Keratinocyte (primary cell): Measurements from ENCODE around the gene ADCYAP1R1. TPM values are rescaled to one million over a fixed set of nuclear protein-coding genes. Genes with fewer than 3 reads are reported as not detected.

Experiments
- DNase-seq: peaks from one replicate; pipeline ENCODE4 v3.0.0-alpha.2; 2011; ENCODE audit warnings: low read depth, missing footprints, low spot score
- FAIRE-seq: peaks from 2 replicates; lab custom pipeline; 2011; peaks lifted over from hg19 to GRCh38; lab: Jason Lieb, UNC
- H2AFZ ChIP-seq: 2 replicates; pipeline ENCODE4 v1.6.0; 2012; ENCODE audit warnings: low read length, control low read depth, inconsistent platforms; ENCODE audit not compliant: control insufficient read depth
- H3K27ac ChIP-seq: 2 replicates; pipeline ENCODE4 v1.5.1; 2011; ENCODE audit warnings: low read length; ENCODE audit not compliant: control insufficient read depth, insufficient read depth
- H3K27me3 ChIP-seq: 3 replicates; pipeline ENCODE4 v1.6.0; 2011; ENCODE audit warnings: low read length; ENCODE audit not compliant: control insufficient read depth, insufficient read depth; ENCODE audit errors: extremely low read depth
- H3K36me3 ChIP-seq, 2 experiments: 2 replicates in 1 of 2; 3 replicates in 1 of 2; pipeline ENCODE4 v1.5.1; 2011; ENCODE audit warnings: low read length in 2 of 2, mild to moderate bottlenecking in 1 of 2; ENCODE audit not compliant: control insufficient read depth in 2 of 2, insufficient read depth in 2 of 2; ENCODE audit errors: extremely low read depth in 1 of 2
- H3K4me1 ChIP-seq: 3 replicates; pipeline ENCODE4 v1.5.1; 2011; ENCODE audit warnings: low read length; ENCODE audit not compliant: control insufficient read depth, insufficient read depth; ENCODE audit errors: extremely low read depth
- H3K4me2 ChIP-seq: 3 replicates; pipeline ENCODE4 v1.6.0; 2011; ENCODE audit warnings: low read depth, low read length; ENCODE audit not compliant: control insufficient read depth, insufficient read depth; ENCODE audit errors: extremely low read depth
- H3K4me3 ChIP-seq, 3 experiments: fragments of 200-600 bp in 1 of 3; sonication (generic) in 1 of 3; 2 replicates in 2 of 3; 3 replicates in 1 of 3; pipeline ENCODE4 v1.5.1; 2011 to 2016; ENCODE audit warnings: low read length in 3 of 3, mild to moderate bottlenecking in 3 of 3, control low read depth in 2 of 3, inconsistent platforms in 1 of 3, low read depth in 1 of 3, mixed read lengths in 1 of 3, mixed run types in 1 of 3, moderate library complexity in 1 of 3; ENCODE audit not compliant: control insufficient read depth in 2 of 3, insufficient read depth in 2 of 3; ENCODE audit errors: extremely low read depth in 1 of 3
- H3K79me2 ChIP-seq: 2 replicates; pipeline ENCODE4 v1.6.0; 2012; ENCODE audit warnings: low read length; ENCODE audit not compliant: control insufficient read depth, insufficient read depth
- H3K9ac ChIP-seq: 3 replicates; pipeline ENCODE4 v1.6.0; 2011; ENCODE audit warnings: low read length; ENCODE audit not compliant: control insufficient read depth, insufficient read depth; ENCODE audit errors: extremely low read depth
- H3K9me1 ChIP-seq: 3 replicates; pipeline ENCODE4 v1.6.0; 2011; ENCODE audit warnings: low read length; ENCODE audit not compliant: control insufficient read depth, insufficient read depth; ENCODE audit errors: extremely low read depth
- H3K9me3 ChIP-seq: 2 replicates; pipeline ENCODE4 v1.5.1; 2012; ENCODE audit warnings: low read depth, low read length; ENCODE audit not compliant: control insufficient read depth
- H4K20me1 ChIP-seq: 3 replicates; pipeline ENCODE4 v1.6.0; 2011; ENCODE audit warnings: low read length; ENCODE audit not compliant: control insufficient read depth, insufficient read depth; ENCODE audit errors: extremely low read depth
- CTCF ChIP-seq, 3 experiments: IDR thresholded peaks in 1 of 3; conservative IDR thresholded peaks in 1 of 3; optimal IDR thresholded peaks in 1 of 3; 2 replicates in 2 of 3; 3 replicates in 1 of 3; pipeline versions ENCODE3 to v1.5.1; 2011; ENCODE audit warnings: low read length in 3 of 3, mild to moderate bottlenecking in 3 of 3, moderate library complexity in 2 of 3, control low read depth in 1 of 3, inconsistent platforms in 1 of 3; ENCODE audit not compliant: insufficient read depth in 2 of 3; ENCODE audit errors: extremely low read depth in 1 of 3
- EZH2 ChIP-seq: IDR thresholded peaks from one replicate; pipeline ENCODE4 v1.6.1; 2012; ENCODE audit warnings: inconsistent platforms, mild to moderate bottlenecking, low read length, moderate library complexity
- dilution Hi-C: fragments of 300-500 bp; cut with MboI; formaldehyde crosslinking; loops from one replicate; pipeline ENCODE4 v1.7.0; 2020; ENCODE audit warnings: low sequenced_read_pairs; ENCODE audit not compliant: extremely low pct_ligation_motif_present
- polyA plus RNA-seq, 5 experiments: library from polyadenylated mRNA; depleted of rRNA in 3 of 5; stranded (reverse) in 3 of 5; stranded (forward) in 1 of 5; unstranded in 1 of 5; fragments of >200 nt; gene quantifications; 1 replicate in 1 of 5; 2 replicates in 3 of 5; 3 replicates in 1 of 5; pipeline versions ENCODE4 v1.2.1 to v1.2.3, GENCODE V29; 2011 to 2012; ENCODE audit warnings: missing spikeins in 2 of 5, low read depth in 1 of 5, low replicate concordance in 1 of 5

ADCYAP1R1 gene
- polyA plus RNA-seq, 1 donor (not counting 4 experiments of a cell fraction or from before 2014, with no cell fraction given) = not detected

- Histone ChIP-seq H2AFZ (no peak overlapping the region), H3K9me1 (no peaks in the 10 kb centered on the region), H3K36me3 (no peaks in the 10 kb centered on the region), H3K4me1 (no peaks in the 10 kb centered on the region), H3K4me3 (no peak overlapping the region), H3K27ac (no peak overlapping the region), H3K27me3 (no peaks in the 10 kb centered on the region), H3K79me2 (no peaks in the 10 kb centered on the region), H3K9me3 (no peaks in the 10 kb centered on the region), H3K4me2 (no peak overlapping the region), H4K20me1 (no peaks in the 10 kb centered on the region), H3K9ac (no peak overlapping the region)
- TF ChIP-seq EZH2 (no peak), CTCF (optimal IDR thresholded peaks at IDR 0.05 in 1 of 3, IDR thresholded peaks at IDR 0.05 in 1 of 3, conservative IDR thresholded peaks at IDR 0.05 in 1 of 3; ENCODE audit: extremely low read depth in 1 of 3, insufficient read depth in 2 of 3, low read length in 3 of 3) (peak; percentile 75 to 83 (median 83))
- dilution Hi-C loops = loop anchor here (25.0 kb wide), 2 partner anchors 135 to 310 kb away; no protein-coding TSS in a partner anchor
- FAIRE-seq = no peak
- DNase-seq = peak; percentile 46
Measured at GRCh38 chr7:31122649-31123058, 70.5 kb downstream of the ADCYAP1R1 start.

- Histone ChIP-seq H3K9me1 (no peaks in the 10 kb centered on the region), H3K9ac (no peak overlapping the region), H3K27me3 (no peaks in the 10 kb centered on the region), H3K4me2 (no peak overlapping the region), H3K36me3 (no peaks in the 10 kb centered on the region), H2AFZ (no peak overlapping the region), H3K4me1 (no peaks in the 10 kb centered on the region), H4K20me1 (no peaks in the 10 kb centered on the region), H3K27ac (no peak overlapping the region), H3K79me2 (no peaks in the 10 kb centered on the region), H3K9me3 (no peaks in the 10 kb centered on the region), H3K4me3 (no peak overlapping the region)
- TF ChIP-seq CTCF (optimal IDR thresholded peaks at IDR 0.05 in 1 of 3, IDR thresholded peaks at IDR 0.05 in 1 of 3, conservative IDR thresholded peaks at IDR 0.05 in 1 of 3; ENCODE audit: extremely low read depth in 1 of 3, insufficient read depth in 2 of 3, low read length in 3 of 3) = no peak
- TF ChIP-seq EZH2 = no peak
- FAIRE-seq (no peak), DNase-seq (no peak)
- dilution Hi-C loops = loop anchor here (25.0 kb wide), 2 partner anchors 136 to 311 kb away; no protein-coding TSS in a partner anchor
Measured at GRCh38 chr7:31123321-31123720, 71.2 kb downstream of the ADCYAP1R1 start.
